H9 (cell line): ENCODE results near the gene SMLR1. TPM values are rescaled to one million over a fixed set of nuclear protein-coding genes. Genes with fewer than 3 reads are reported as not detected.

Experiments
- DNase-seq: peaks from one replicate; pipeline ENCODE4 v3.0.0-alpha.2; 2017
- H2AFZ ChIP-seq: one replicate; pipeline ENCODE4 v1.6.1; 2013; ENCODE audit warnings: mild to moderate bottlenecking, low read length, control low read depth, moderate library complexity
- H2AK5ac ChIP-seq: 2 replicates; pipeline ENCODE4 v1.6.1; 2013; ENCODE audit warnings: low read length, control low read depth, mixed read lengths; ENCODE audit not compliant: insufficient read length
- H2BK120ac ChIP-seq: one replicate; pipeline ENCODE4 v1.6.1; 2013; ENCODE audit warnings: low read depth, mild to moderate bottlenecking, low read length, control low read depth, inconsistent platforms; ENCODE audit not compliant: poor library complexity, severe bottlenecking
- H2BK12ac ChIP-seq: 2 replicates; pipeline ENCODE4 v1.6.1; 2013; ENCODE audit warnings: low read length, control low read depth, mixed read lengths, low read depth; ENCODE audit not compliant: insufficient read length
- H2BK15ac ChIP-seq: 2 replicates; pipeline ENCODE4 v1.6.1; 2013; ENCODE audit warnings: low read depth, low read length, control low read depth
- H2BK20ac ChIP-seq: one replicate; pipeline ENCODE4 v1.6.1; 2013; ENCODE audit warnings: low read depth, mild to moderate bottlenecking, low read length, control low read depth, inconsistent platforms; ENCODE audit not compliant: poor library complexity, severe bottlenecking
- H2BK5ac ChIP-seq: 2 replicates; pipeline ENCODE4 v1.6.1; 2013; ENCODE audit warnings: low read length, control low read depth, mixed read lengths; ENCODE audit not compliant: insufficient read length
- H3K14ac ChIP-seq: 2 replicates; pipeline ENCODE4 v1.6.1; 2013; ENCODE audit warnings: low read length, control low read depth; ENCODE audit not compliant: insufficient read depth
- H3K18ac ChIP-seq: 2 replicates; pipeline ENCODE4 v1.6.1; 2013; ENCODE audit warnings: low read depth, mild to moderate bottlenecking, mixed read lengths, low read length, control low read depth; ENCODE audit not compliant: insufficient read length
- H3K23ac ChIP-seq: 2 replicates; pipeline ENCODE4 v1.6.1; 2013; ENCODE audit warnings: low read length, control low read depth, mixed read lengths, low read depth; ENCODE audit not compliant: insufficient read length
- H3K23me2 ChIP-seq: 2 replicates; pipeline ENCODE4 v1.6.1; 2013; ENCODE audit warnings: low read depth, mild to moderate bottlenecking, mixed read lengths, low read length, control low read depth; ENCODE audit not compliant: insufficient read length, poor library complexity, severe bottlenecking
- H3K27ac ChIP-seq: 2 replicates; pipeline ENCODE4 v1.5.1; 2013; ENCODE audit warnings: low read length, control low read depth, mixed read lengths, low read depth; ENCODE audit not compliant: insufficient read length
- H3K27me3 ChIP-seq: 2 replicates; pipeline ENCODE4 v1.6.1; 2013; ENCODE audit warnings: low read length, control low read depth, inconsistent platforms; ENCODE audit not compliant: insufficient read depth
- H3K4ac ChIP-seq: 2 replicates; pipeline ENCODE4 v1.6.1; 2013; ENCODE audit warnings: low read depth, mild to moderate bottlenecking, control low read depth, inconsistent platforms, low read length, moderate library complexity
- H3K4me1 ChIP-seq: 2 replicates; pipeline ENCODE4 v1.6.1; 2013; ENCODE audit warnings: low read length, control low read depth, inconsistent platforms; ENCODE audit not compliant: insufficient read depth
- H3K4me2 ChIP-seq: 2 replicates; pipeline ENCODE4 v1.6.1; 2013; ENCODE audit warnings: low read length, control low read depth, mixed read lengths; ENCODE audit not compliant: insufficient read length, insufficient read depth
- H3K56ac ChIP-seq: 2 replicates; pipeline ENCODE4 v1.6.1; 2013; ENCODE audit warnings: low read depth, mild to moderate bottlenecking, mixed read lengths, low read length, control low read depth; ENCODE audit not compliant: insufficient read length
- H3K79me1 ChIP-seq: 2 replicates; pipeline ENCODE4 v1.6.1; 2013; ENCODE audit warnings: low read depth, mild to moderate bottlenecking, moderate library complexity, low read length, control low read depth, inconsistent platforms; ENCODE audit not compliant: insufficient read depth, poor library complexity, severe bottlenecking
- H3K79me2 ChIP-seq: 2 replicates; pipeline ENCODE4 v1.6.1; 2013; ENCODE audit warnings: low read length, control low read depth, inconsistent platforms; ENCODE audit not compliant: insufficient read depth
- H3K9ac ChIP-seq: 2 replicates; pipeline ENCODE4 v1.6.1; 2013; ENCODE audit warnings: low read length, control low read depth, mixed read lengths; ENCODE audit not compliant: insufficient read length; ENCODE audit errors: extremely low read depth
- H3K9me3 ChIP-seq: one replicate; pipeline ENCODE4 v1.6.1; 2013; ENCODE audit warnings: low read depth, low read length, inconsistent platforms; ENCODE audit not compliant: control insufficient read depth
- H3T11ph ChIP-seq: one replicate; pipeline ENCODE4 v1.6.1; 2013; ENCODE audit warnings: mild to moderate bottlenecking, low read length, control low read depth, inconsistent platforms
- H4K20me1 ChIP-seq: one replicate; pipeline ENCODE4 v1.6.1; 2013; ENCODE audit not compliant: control insufficient read depth, insufficient read length, insufficient read depth
- H4K5ac ChIP-seq: 2 replicates; pipeline ENCODE4 v1.6.1; 2013; ENCODE audit warnings: low read depth, mild to moderate bottlenecking, mixed read lengths, low read length, control low read depth; ENCODE audit not compliant: insufficient read length
- H4K8ac ChIP-seq: replicated peaks from 2 replicates; pipeline ENCODE4 v1.6.1; 2013; ENCODE audit warnings: low read length, control low read depth, mixed read lengths, low read depth; ENCODE audit not compliant: insufficient read length
- H4K91ac ChIP-seq: 2 replicates; pipeline ENCODE4 v1.6.1; 2013; ENCODE audit warnings: low read depth, mild to moderate bottlenecking, moderate library complexity, mixed read lengths, low read length, control low read depth; ENCODE audit not compliant: insufficient read length
- H3K27ac Mint-ChIP-seq, 3 experiments: 2 replicates in 2 of 3; 3 replicates in 1 of 3; pipeline ENCODE4 v1.8.0; 2020 to 2021; ENCODE audit warnings: mixed read lengths in 3 of 3, mild to moderate bottlenecking in 1 of 3, moderate library complexity in 1 of 3
- H3K27me3 Mint-ChIP-seq: 2 replicates; pipeline ENCODE4 v1.8.0; 2021; ENCODE audit warnings: low read depth, mild to moderate bottlenecking, moderate library complexity, mixed read lengths
- H3K36me3 Mint-ChIP-seq, 3 experiments: 2 replicates in 2 of 3; 3 replicates in 1 of 3; pipeline ENCODE4 v1.8.0; 2020 to 2021; ENCODE audit warnings: low read depth in 3 of 3, mixed read lengths in 3 of 3; ENCODE audit not compliant: insufficient read depth in 1 of 3
- H3K4me1 Mint-ChIP-seq, 2 experiments: 2 replicates each; pipeline ENCODE4 v1.8.0; 2020; ENCODE audit warnings: mixed read lengths in 2 of 2
- H3K4me3 Mint-ChIP-seq, 2 experiments: 2 replicates in 1 of 2; 3 replicates in 1 of 2; pipeline ENCODE4 v1.8.0; 2020 to 2021; ENCODE audit warnings: mild to moderate bottlenecking in 2 of 2, mixed read lengths in 2 of 2, moderate library complexity in 1 of 2
- H3K9me3 Mint-ChIP-seq, 2 experiments: 2 replicates in 1 of 2; 3 replicates in 1 of 2; pipeline ENCODE4 v1.8.0; 2020; ENCODE audit warnings: mild to moderate bottlenecking in 2 of 2, mixed read lengths in 2 of 2, moderate library complexity in 1 of 2
- WGBS: extraction: QIAGEN DNeasy Blood & Tissue Kit; methylation state at CpG from one replicate; pipeline ENCODE4 v1.1.7; 2013; ENCODE audit warnings: missing lambda C conversion rate, low lambda C conversion rate, mixed read lengths; ENCODE audit not compliant: insufficient read length; ENCODE audit errors: extremely low coverage; 5-methylcytosine and 5-hydroxymethylcytosine counted together
- total RNA-seq: library from RNA; stranded (reverse); gene quantifications from 2 replicates; pipeline ENCODE4 v1.2.1, GENCODE V29; 2021
- TF ChIP-seq, protein P1 (sequence below): fragments of 200-600 bp; sonication (generic); conservative IDR thresholded peaks from 3 replicates; pipeline ENCODE4 v1.8.0; 2021; ENCODE audit warnings: antibody characterized with exemption, mild to moderate bottlenecking

SMLR1 gene
- total RNA-seq, 1 experiment from 2014 or later = not detected

DNA sequence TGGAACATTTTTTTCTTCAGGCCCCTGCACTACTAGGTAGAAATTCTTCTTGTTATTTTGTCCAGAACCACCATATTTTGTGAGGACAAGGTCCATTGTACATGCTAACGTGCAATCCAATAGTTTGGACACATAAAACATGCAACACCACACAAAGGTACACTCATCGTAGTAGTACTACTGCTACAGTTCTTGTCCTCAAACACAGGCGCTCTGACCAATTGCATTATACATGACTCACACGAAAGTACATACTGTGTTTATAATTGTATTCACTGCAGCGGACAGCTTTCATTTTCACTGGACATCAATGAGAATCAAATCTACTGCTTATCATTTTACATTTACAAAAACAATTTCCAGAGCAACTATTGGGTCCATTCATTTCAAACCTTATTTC, 15.3 kb upstream of the SMLR1 start:
- WGBS = no CpG with 5 or more reads among the region's 5 CpGs
- H2AK5ac ChIP-seq = no peak overlapping the region

More for the DNA sequence above, 15.3 kb upstream of the SMLR1 start:
- Histone ChIP-seq H2BK15ac (no peak overlapping the region), H3K27ac (no peak overlapping the region), H3K23ac (no peak overlapping the region), H2BK120ac (no peak overlapping the region), H3K4ac (no peak overlapping the region), H3K79me1 (no peaks in the 10 kb centered on the region), H2AFZ (no peak overlapping the region), H4K8ac (no peak overlapping the region), H3K14ac (no peak overlapping the region), H4K91ac (no peak overlapping the region), H4K20me1 (no peaks in the 10 kb centered on the region), H2BK20ac (no peak overlapping the region), H2BK5ac (no peak overlapping the region), H3K23me2 (no peaks in the 10 kb centered on the region), H4K5ac (no peak overlapping the region), H3K18ac (no peak overlapping the region), H3K9ac (no peak overlapping the region), H3K56ac (no peak overlapping the region), H2BK12ac (no peak overlapping the region), H3K79me2 (no peaks in the 10 kb centered on the region), H3K4me2 (no peak overlapping the region), H3K9me3 (no peaks in the 10 kb centered on the region), H3K4me1 (no peaks in the 10 kb centered on the region), H3T11ph (no peak overlapping the region), H3K27me3 (no peaks in the 10 kb centered on the region)
- H3K9me3 Mint-ChIP-seq = no peaks in the 10 kb centered on the region
- no peaks in the 10 kb centered on the region for H3K27me3 Mint-ChIP-seq
- no peaks in the 10 kb centered on the region for H3K4me1 Mint-ChIP-seq
- no peak for DNase-seq
- TF ChIP-seq, protein P1, sequence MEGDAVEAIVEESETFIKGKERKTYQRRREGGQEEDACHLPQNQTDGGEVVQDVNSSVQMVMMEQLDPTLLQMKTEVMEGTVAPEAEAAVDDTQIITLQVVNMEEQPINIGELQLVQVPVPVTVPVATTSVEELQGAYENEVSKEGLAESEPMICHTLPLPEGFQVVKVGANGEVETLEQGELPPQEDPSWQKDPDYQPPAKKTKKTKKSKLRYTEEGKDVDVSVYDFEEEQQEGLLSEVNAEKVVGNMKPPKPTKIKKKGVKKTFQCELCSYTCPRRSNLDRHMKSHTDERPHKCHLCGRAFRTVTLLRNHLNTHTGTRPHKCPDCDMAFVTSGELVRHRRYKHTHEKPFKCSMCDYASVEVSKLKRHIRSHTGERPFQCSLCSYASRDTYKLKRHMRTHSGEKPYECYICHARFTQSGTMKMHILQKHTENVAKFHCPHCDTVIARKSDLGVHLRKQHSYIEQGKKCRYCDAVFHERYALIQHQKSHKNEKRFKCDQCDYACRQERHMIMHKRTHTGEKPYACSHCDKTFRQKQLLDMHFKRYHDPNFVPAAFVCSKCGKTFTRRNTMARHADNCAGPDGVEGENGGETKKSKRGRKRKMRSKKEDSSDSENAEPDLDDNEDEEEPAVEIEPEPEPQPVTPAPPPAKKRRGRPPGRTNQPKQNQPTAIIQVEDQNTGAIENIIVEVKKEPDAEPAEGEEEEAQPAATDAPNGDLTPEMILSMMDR = no peak
- no peak overlapping the region for H3K4me3 Mint-ChIP-seq
- H3K36me3 Mint-ChIP-seq = no peaks in the 10 kb centered on the region
- H3K27ac Mint-ChIP-seq = no peak overlapping the region
